Stimulated activated CD8-positive, alpha-beta memory T cell treated with anti-CD3 and anti-CD28 coated beads, Interleukin-4, amount 100 ng/mL, for 1 hour (primary cell): Measurements from ENCODE around the gene DPH2.
A peak's percentile ranks its signal among the peaks of the same experiment; 100 is the strongest.

Experiments
- DNase-seq, 2 donors: peaks; one replicate each; pipeline ENCODE4 v3.0.0-alpha.2; 2020; ENCODE audit warnings: low read depth in 2 of 2, low spot score in 1 of 2

DPH2 gene

GRCh38 chr1:43944860-43945259, 24.9 kb upstream of the DPH2 start:
- DNase-seq = no peak

DNA sequence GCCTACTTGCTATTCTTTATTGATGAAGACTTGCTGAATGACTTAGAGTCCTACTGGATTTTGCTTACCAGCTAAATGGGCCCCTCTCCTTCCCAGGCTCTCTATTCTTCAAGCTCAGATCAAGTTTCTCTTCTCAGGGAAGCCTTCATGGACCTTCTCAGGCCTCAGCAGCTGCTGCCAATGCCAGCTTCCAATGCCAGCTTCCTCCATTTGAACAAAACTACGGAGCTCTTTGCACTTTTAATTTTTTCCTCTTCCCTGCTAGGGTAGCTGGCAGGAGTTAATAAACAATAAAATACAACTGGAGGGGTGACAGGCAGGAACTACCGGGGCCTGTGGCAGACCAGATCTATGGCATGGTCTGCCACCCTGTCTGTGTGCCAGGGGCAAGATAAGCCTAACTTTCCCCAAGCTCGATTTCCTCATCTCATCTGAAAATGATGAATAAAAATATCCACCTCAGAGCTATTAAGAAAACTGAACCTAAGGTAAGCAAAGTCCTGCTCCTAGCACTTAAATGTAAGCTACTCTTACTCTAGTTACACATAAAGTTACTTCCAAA, 24.1 kb upstream of the DPH2 start:
- no peak for DNase-seq

DNA sequence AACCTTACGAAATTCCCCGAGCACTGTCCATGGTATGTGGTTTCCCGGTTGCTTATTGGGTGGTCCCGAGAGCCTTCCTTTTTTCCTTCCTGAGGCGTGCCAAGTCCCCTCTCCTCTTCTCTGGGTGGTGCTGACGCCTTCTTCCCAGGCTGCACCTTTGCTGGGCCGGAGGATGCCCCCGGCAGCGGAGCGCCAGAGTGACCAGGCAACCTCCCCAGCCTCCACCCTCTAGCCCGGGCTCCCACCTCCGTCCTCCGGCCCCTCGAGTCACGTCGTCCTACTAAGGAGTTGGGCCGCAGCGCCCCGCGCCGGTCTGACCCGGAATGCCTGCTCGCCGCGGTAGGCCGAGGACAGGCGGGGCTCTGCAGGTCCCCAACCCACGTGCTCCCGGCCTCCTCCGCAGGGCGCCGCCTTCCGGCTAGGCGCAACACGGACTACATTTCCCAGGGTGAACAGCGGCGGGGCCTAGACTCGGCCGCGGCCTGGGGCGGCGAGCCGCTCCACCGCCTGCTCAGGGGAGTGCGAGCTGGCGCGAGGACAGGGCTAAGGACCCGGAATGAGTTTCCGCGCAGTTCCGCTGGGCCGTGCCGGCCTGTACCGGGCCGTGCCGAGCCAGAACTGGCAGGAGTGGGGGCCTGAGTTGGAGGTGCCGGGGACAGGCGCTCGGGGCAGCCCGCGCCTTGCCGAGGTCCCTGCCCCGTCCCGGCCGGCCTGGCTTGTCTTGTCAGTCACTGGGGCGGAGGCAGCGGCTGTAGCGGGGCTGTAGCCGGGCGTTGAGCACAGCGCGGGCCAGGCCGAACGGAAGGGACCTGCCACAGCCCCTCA, 23.4 kb upstream of the DPH2 start, which contains the start of gene IPO13:
TSS of gene IPO13 (plus strand) at position 715 of the 825 bp plus-strand sequence. CDS start 651 bp downstream, outside the sequence.
- peak; percentile 72 to 88 for DNase-seq

DNA sequence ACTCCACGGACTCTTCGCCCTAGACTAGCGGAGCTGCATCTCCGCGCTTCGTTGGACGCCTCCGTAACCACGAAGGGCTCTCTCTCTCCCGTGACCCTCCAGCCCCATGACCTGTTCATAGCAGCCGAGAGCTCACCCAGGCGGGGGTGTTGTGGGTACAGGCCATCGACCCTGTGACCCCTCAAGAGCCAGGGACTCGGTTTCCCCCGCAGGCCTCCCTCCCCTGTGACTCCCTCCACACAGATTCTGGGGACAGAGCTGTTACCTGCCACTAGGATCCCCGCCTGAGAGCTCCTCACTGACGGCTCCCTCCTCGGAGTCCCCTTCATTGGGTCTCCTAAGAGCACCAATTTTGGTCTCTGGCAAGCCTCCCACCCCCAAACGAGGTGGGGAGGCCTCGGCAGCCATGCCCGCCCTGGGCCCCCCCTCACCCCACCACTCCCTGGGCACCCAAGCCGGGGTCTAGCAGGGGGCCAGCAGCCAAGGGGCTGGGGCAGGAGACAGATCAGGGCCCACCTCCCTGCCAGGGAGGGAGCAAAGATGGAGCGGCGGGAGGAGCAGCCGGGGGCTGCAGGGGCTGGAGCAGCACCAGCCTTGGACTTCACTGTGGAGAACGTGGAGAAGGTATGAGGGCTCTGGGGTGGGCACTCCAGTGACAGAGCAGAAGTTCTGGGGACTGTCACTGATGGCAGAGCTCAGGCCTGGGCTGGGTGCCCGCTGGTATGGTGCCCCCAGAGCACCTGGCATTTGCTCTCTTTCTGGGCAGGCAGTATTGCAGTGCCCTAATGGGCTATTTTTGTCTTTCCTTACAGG, 22.5 kb upstream of the DPH2 start:
- DNase-seq = no peak

GRCh38 chr1:43947874-43948437, 21.9 kb upstream of the DPH2 start:
- DNase-seq = no peak

DNA sequence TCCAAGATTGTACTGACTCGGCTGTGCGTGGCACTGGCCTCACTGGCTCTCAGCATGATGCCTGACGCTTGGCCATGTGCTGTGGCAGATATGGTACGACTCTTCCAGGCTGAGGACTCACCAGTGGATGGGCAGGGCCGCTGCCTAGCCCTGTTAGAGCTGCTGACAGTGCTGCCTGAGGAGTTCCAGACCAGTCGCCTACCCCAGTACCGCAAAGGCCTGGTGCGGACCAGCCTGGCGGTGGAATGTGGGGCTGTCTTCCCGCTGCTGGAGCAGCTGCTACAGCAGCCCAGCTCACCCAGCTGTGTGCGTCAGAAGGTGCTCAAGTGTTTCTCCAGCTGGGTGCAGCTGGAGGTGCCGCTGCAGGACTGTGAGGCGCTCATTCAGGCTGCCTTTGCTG, 20.1 kb upstream of the DPH2 start:
- no peak for DNase-seq

- no peak for DNase-seq
Measured at GRCh38 chr1:43951021-43951985, 18.5 kb upstream of the DPH2 start.

DNA sequence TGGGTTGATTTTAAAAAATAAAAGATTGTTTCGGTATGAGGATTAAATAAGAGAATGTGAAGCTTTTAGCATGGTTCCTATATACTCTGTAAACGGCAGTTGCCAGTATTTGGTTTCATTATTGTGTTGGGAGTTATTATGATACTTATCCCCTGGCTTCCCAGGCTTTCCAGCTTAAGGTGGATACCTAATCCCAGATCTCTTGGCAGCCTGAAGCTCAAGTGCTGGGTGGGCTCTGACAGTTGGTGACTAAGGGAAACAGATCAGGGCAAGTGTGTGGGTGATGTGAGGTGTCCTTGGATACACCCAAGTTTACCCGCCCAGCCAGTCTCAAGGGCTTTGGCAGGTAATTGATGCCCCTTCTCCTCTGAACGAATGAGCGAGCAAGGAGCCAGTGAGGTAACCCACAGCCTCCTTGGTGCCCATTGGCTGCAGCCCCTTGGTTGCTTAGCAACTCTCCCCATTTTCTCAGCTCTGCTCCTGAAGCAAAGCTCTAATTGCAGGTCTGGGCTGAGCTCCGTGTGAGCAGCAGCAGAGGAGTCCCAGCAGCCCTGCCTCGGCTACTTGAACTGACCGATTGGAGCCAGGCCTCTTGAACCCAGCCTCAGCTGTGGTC, 17.0 kb upstream of the DPH2 start:
- no peak for DNase-seq

DNA sequence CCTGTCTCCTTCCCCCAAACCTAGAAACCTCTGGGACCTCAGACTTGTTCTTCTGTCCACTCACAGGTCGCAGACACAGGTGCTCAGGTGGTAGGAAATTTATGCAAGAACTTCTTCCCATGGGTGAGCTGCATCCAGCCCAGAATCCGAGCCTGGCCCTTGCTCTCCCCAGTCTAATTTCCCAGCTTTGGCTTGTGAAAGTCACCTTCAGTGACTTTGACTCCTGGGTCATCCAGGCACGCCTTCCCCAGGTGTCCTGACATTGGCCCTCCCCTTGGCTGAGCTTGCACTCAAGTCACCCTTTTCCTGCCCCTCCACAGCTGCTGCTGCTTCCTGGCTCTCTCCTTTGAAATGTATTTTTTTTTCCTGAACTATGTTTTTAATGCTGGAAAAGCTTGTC, 16.4 kb upstream of the DPH2 start:
- no peak for DNase-seq

DNA sequence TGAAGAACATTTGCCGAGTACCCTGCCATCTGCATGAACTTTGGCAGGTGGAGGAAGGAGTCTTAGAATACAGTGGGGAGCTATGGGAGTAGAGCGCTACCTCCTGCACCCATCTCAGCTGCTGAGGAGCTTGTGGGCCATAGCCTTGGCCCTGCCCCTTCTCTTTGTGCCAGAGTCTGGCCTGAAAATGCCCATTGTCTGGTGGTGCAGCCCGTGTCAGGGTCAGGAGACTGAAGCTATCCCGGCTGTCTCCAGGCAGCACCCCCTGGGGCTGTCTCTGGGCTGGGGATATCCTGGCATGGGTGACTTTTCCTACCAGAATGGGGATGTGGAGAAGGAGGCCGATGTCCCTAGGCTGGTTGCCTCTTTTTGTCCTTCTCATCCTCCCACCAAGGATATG, 15.8 kb upstream of the DPH2 start:
- DNase-seq = no peak

DNA sequence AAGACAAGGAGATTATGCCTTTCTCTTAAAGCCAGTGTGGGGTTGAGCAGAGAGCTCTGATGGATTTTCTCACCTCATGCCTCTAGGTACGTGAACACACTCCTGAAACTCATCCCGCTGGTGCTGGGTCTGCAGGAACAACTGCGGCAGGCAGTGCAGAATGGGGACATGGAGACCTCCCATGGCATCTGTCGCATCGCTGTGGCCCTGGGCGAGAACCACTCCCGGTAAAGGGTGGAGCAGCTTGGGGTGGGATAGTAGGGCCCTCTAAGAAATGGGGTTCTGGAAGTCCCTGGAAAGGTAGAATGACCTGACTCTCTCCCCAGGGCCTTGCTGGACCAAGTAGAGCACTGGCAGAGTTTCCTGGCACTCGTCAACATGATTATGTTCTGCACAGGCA, 13.6 kb upstream of the DPH2 start:
- DNase-seq = no peak

GRCh38 chr1:43957407-43958040, 12.3 kb upstream of the DPH2 start:
- no peak for DNase-seq

GRCh38 chr1:43958351-43959255, 11.2 kb upstream of the DPH2 start:
- no peak for DNase-seq

GRCh38 chr1:43960798-43961197, 9.0 kb upstream of the DPH2 start:
- no peak for DNase-seq

GRCh38 chr1:43961692-43962091, 8.1 kb upstream of the DPH2 start:
- no peak for DNase-seq

DNA sequence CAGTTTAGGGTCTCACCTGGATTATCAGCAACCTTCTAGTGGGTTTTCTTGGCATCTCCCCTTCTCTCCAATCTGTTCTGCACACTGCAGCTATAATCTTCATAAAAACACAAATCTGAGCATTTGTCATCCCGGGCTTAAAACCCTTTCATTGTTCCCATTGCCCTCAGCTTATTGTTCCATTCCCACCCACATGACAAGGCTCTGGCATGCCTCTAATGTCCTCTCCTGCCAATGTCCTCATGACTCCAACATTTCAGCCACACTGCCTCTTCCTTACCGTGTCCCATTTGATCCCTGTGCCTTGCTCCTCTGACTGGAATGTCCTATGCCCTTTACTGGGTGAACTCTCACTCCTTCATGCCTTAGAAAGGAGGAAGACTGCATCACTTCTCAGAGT, 7.5 kb upstream of the DPH2 start:
- DNase-seq = no peak

DNA sequence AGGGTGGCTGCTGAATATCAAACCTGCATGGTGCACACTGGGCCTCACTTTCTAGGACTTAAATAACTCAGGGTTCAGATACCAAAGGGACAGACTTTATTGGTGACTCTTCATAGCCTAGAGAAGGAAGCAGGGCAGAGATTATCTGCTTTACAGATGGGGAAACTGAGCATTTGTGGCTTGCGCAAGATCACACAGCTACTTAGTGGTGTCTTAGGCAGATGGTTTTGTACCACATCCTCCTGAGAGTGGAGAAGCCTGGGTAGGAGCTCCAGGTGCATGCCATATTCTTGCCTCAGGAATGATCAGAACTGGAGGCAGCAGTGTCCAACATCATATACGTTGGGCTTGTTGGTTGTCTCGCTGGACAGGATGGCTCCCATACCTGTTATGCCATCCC, 6.8 kb upstream of the DPH2 start:
- no peak for DNase-seq

- DNase-seq = no peak
Measured at GRCh38 chr1:43963890-43964289, 5.9 kb upstream of the DPH2 start.

DNA sequence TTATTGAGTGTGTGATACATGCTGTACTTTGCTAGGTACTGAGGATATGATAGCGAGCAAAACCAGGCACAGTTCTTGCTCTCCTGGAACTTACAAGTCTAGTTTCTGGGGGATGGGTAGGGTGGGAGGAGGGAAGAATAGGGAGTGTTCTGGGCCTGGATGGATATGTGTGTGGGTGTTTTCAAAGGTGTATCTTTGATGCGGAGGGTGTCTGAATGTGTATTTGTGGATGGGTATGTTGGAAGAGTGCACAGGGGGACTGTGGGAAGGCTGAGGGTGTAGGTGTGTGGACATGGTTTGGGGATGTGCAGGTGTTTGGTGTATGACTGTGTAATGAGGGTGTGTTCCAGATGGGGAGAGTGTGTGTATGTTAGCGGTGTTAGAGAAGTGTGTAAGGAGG, 4.5 kb upstream of the DPH2 start:
- no peak for DNase-seq
